HepG2 (cell line): ENCODE results near the gene SLC43A3.
"Not testable (repeated sequence)": the region's sequence is repeated elsewhere in the genome, so short reads cannot be mapped to it uniquely, and the experiment has no call there.

Source experiments
- ARNTL ChIP-seq: sonication (generic); formaldehyde crosslinking; IDR thresholded peaks from 2 replicates; pipeline ENCODE4 v1.4.0; 2020; ENCODE audit warnings: mild to moderate bottlenecking, missing genetic modification reagents
- BRCA1 ChIP-seq: sonication (generic); formaldehyde crosslinking; IDR thresholded peaks from 2 replicates; pipeline ENCODE4 v1.4.0; 2020; ENCODE audit warnings: missing genetic modification reagents
- CEBPB ChIP-seq: IDR thresholded peaks from 2 replicates; pipeline ENCODE4 v1.6.1; 2011; ENCODE audit warnings: low read depth, low read length, improper control_type of control experiment, borderline replicate concordance
- GABPB1 ChIP-seq: IDR thresholded peaks from 2 replicates; pipeline ENCODE4 v1.6.1; 2016; ENCODE audit warnings: mild to moderate bottlenecking, missing genetic modification reagents, moderate library complexity, missing compliant biosample characterization
- JUND ChIP-seq: sonication (generic); formaldehyde crosslinking; IDR thresholded peaks from 2 replicates; pipeline ENCODE4 v1.8.0; 2022; ENCODE audit warnings: mild to moderate bottlenecking, missing genetic modification reagents
- NCOA2 ChIP-seq: sonication (generic); formaldehyde crosslinking; IDR thresholded peaks from 2 replicates; pipeline ENCODE4 v1.8.0; 2022; ENCODE audit warnings: inconsistent platforms
- PBX3 ChIP-seq: sonication (generic); formaldehyde crosslinking; IDR thresholded peaks from 2 replicates; pipeline ENCODE4 v1.8.1; 2023; ENCODE audit warnings: missing genetic modification reagents, inconsistent platforms, borderline replicate concordance
- POLR2A ChIP-seq, 2 experiments: IDR thresholded peaks; 2 replicates each; pipeline ENCODE4 v1.6.1; 2011; ENCODE audit warnings: low read depth in 2 of 2, low read length in 2 of 2, mild to moderate bottlenecking in 1 of 2, moderate library complexity in 1 of 2; ENCODE audit not compliant: insufficient read depth in 1 of 2
- TBP ChIP-seq: sonication (generic); formaldehyde crosslinking; IDR thresholded peaks from 2 replicates; pipeline ENCODE4 v1.5.0; 2020; ENCODE audit warnings: missing genetic modification reagents
- TF ChIP-seq, protein P1 (sequence below): sonication (generic); formaldehyde crosslinking; IDR thresholded peaks from 2 replicates; pipeline ENCODE4 v1.4.0; 2020; ENCODE audit warnings: missing genetic modification reagents
- TF ChIP-seq, protein P2 (sequence below): sonication (generic); formaldehyde crosslinking; IDR thresholded peaks from 2 replicates; pipeline ENCODE4 v1.4.0; 2020; ENCODE audit warnings: missing genetic modification reagents, borderline replicate concordance

GRCh38 chr11:57361420-57361819 is 65.5 kb downstream of the SLC43A3 start:
- TF ChIP-seq ARNTL (CRISPR knock-in tag); TBP (CRISPR knock-in tag); PBX3 (CRISPR knock-in tag); JUND (CRISPR knock-in tag); POLR2A (IDR thresholded peaks at IDR 0.05; ENCODE audit: insufficient read depth in 1 of 2, low read depth in 2 of 2, low read length in 2 of 2); BRCA1 (CRISPR knock-in tag); NCOA2; GABPB1 (CRISPR knock-in tag); CEBPB: not testable (repeated sequence)
- TF ChIP-seq, protein P1, sequence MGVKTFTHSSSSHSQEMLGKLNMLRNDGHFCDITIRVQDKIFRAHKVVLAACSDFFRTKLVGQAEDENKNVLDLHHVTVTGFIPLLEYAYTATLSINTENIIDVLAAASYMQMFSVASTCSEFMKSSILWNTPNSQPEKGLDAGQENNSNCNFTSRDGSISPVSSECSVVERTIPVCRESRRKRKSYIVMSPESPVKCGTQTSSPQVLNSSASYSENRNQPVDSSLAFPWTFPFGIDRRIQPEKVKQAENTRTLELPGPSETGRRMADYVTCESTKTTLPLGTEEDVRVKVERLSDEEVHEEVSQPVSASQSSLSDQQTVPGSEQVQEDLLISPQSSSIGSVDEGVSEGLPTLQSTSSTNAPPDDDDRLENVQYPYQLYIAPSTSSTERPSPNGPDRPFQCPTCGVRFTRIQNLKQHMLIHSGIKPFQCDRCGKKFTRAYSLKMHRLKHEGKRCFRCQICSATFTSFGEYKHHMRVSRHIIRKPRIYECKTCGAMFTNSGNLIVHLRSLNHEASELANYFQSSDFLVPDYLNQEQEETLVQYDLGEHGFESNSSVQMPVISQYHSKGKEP (CRISPR knock-in tag) = not testable (repeated sequence)
- TF ChIP-seq, protein P2, sequence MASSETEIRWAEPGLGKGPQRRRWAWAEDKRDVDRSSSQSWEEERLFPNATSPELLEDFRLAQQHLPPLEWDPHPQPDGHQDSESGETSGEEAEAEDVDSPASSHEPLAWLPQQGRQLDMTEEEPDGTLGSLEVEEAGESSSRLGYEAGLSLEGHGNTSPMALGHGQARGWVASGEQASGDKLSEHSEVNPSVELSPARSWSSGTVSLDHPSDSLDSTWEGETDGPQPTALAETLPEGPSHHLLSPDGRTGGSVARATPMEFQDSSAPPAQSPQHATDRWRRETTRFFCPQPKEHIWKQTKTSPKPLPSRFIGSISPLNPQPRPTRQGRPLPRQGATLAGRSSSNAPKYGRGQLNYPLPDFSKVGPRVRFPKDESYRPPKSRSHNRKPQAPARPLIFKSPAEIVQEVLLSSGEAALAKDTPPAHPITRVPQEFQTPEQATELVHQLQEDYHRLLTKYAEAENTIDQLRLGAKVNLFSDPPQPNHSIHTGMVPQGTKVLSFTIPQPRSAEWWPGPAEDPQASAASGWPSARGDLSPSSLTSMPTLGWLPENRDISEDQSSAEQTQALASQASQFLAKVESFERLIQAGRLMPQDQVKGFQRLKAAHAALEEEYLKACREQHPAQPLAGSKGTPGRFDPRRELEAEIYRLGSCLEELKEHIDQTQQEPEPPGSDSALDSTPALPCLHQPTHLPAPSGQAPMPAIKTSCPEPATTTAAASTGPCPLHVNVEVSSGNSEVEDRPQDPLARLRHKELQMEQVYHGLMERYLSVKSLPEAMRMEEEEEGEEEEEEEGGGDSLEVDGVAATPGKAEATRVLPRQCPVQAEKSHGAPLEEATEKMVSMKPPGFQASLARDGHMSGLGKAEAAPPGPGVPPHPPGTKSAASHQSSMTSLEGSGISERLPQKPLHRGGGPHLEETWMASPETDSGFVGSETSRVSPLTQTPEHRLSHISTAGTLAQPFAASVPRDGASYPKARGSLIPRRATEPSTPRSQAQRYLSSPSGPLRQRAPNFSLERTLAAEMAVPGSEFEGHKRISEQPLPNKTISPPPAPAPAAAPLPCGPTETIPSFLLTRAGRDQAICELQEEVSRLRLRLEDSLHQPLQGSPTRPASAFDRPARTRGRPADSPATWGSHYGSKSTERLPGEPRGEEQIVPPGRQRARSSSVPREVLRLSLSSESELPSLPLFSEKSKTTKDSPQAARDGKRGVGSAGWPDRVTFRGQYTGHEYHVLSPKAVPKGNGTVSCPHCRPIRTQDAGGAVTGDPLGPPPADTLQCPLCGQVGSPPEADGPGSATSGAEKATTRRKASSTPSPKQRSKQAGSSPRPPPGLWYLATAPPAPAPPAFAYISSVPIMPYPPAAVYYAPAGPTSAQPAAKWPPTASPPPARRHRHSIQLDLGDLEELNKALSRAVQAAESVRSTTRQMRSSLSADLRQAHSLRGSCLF (CRISPR knock-in tag) = not testable (repeated sequence)
